Tibial nerve (tissue), 4 donors: ENCODE data around the gene ELL. TPM values are rescaled to one million over a fixed set of nuclear protein-coding genes. Genes with fewer than 3 reads are reported as not detected.

Source experiments
- DNase-seq, 2 donors: peaks; one replicate each; pipeline ENCODE4 v3.0.0-alpha.2; 2019; ENCODE audit warnings: low spot score in 2 of 2
- H3K27ac ChIP-seq, 4 donors: fragments of 200-600 bp; sonication (generic) in 3 of 4; one replicate each; pipeline ENCODE4 v1.5.1; 2017 to 2019; ENCODE audit warnings: mild to moderate bottlenecking in 1 of 4
- H3K27me3 ChIP-seq, 2 donors: fragments of 200-600 bp; sonication (generic) in 1 of 2; one replicate each; pipeline versions ENCODE4 v1.5.1 to v1.6.0; 2017 to 2019
- H3K36me3 ChIP-seq, 3 donors: fragments of 200-600 bp; sonication (generic); one replicate each; pipeline ENCODE4 v1.5.1; 2018 to 2019
- H3K4me1 ChIP-seq, 4 donors: fragments of 200-600 bp; sonication (generic) in 3 of 4; one replicate each; pipeline ENCODE4 v1.5.1; 2017 to 2019
- H3K4me3 ChIP-seq, 4 donors: fragments of 200-600 bp; sonication (generic) in 3 of 4; one replicate each; pipeline ENCODE4 v1.5.1; 2017 to 2019; ENCODE audit warnings: mild to moderate bottlenecking in 1 of 4, moderate library complexity in 1 of 4
- H3K9me3 ChIP-seq, 4 donors: fragments of 200-600 bp; sonication (generic) in 3 of 4; one replicate each; pipeline ENCODE4 v1.5.1; 2017 to 2019
- CTCF ChIP-seq, 5 experiments: fragments of 200-600 bp in 3 of 5; fragments of 450-650 bp in 2 of 5; sonication (generic) in 3 of 5; IDR thresholded peaks; one replicate each; pipeline ENCODE4 v1.5.1; 2016 to 2019; ENCODE audit warnings: antibody characterized with exemption in 5 of 5, mild to moderate bottlenecking in 3 of 5, moderate library complexity in 2 of 5
- EP300 ChIP-seq, 2 donors: sonication (generic); formaldehyde crosslinking; IDR thresholded peaks; one replicate each; pipeline ENCODE4 v1.6.1; 2017; ENCODE audit warnings: antibody characterized with exemption in 2 of 2, mild to moderate bottlenecking in 1 of 2
- POLR2A ChIP-seq, 2 donors: fragments of 450-650 bp; IDR thresholded peaks; one replicate each; pipeline ENCODE4 v1.6.1; 2017; ENCODE audit warnings: antibody characterized with exemption in 2 of 2, mild to moderate bottlenecking in 2 of 2, moderate library complexity in 2 of 2
- WGBS, 2 donors: methylation state at CpG; one replicate each; pipeline ENCODE4 v1.1.5; 2018; 5-methylcytosine and 5-hydroxymethylcytosine counted together
- total RNA-seq, 4 donors: library from RNA; depleted of rRNA; stranded (reverse); fragments of >200 nt; gene quantifications; one replicate each; pipeline ENCODE4 v1.1.0, GENCODE V29; 2016

ELL gene
- total RNA-seq, 4 donors from 2014 or later, result 13.8 to 45.9 (median 26.0) TPM

- TF ChIP-seq CTCF (IDR thresholded peaks at IDR 0.05), result no peak
- TF ChIP-seq POLR2A (IDR thresholded peaks at IDR 0.05), result no peak
- TF ChIP-seq EP300 (IDR thresholded peaks at IDR 0.05), result no peak
- Histone ChIP-seq H3K27me3 (no peaks in the 10 kb centered on the region), H3K9me3 (no peaks in the 10 kb centered on the region), H3K4me1 (peaks cover 0 to 76% (median 45%) of the 10 kb centered on the region in 4 donors), H3K36me3 (no peaks in the 10 kb centered on the region), H3K27ac (peak overlapping the region in 3 of 4 donors; percentile 21 to 58 (median 42)), H3K4me3 (no peak overlapping the region)
- DNase-seq, result no peak
- WGBS, 2 donors, result 62 to 72% methylated on average over 5 to 12 of the region's 13 CpGs
Measured at GRCh38 chr19:18493440-18494266, 28.2 kb downstream of the ELL start.

GRCh38 chr19:18491995-18492953 lies 29.6 kb downstream of the ELL start:
- Histone ChIP-seq H3K27ac (no peak overlapping the region), H3K9me3 (no peaks in the 10 kb centered on the region), H3K27me3 (no peaks in the 10 kb centered on the region), H3K4me1 (peaks cover 0 to 79% (median 52%) of the 10 kb centered on the region in 4 donors), H3K4me3 (no peak overlapping the region), H3K36me3 (no peaks in the 10 kb centered on the region)
- TF ChIP-seq CTCF (IDR thresholded peaks at IDR 0.05), result no peak
- no peak for TF ChIP-seq EP300 (IDR thresholded peaks at IDR 0.05)
- TF ChIP-seq POLR2A (IDR thresholded peaks at IDR 0.05), result no peak
- no peak for DNase-seq
- 87 to 89% methylated on average over 15 of the region's 15 CpGs for WGBS, 2 donors

DNA sequence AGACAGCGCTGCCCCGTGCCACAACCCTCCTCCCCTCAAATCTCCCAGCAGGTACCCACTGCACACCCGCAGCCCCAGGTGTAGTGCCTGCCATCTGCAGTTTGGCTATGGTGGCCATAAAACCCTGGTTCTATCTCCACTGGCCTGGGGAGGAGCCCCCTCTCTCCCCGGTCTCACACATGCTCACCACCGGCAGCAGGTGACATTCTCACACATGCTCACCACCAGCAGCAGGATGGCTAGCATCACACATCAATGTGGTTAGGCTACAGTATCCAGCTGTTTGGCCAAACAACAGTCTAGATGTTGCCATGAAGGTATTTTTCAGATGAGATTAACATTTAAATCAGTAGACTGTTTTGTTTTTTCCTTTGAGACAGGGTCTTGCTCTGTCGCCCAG lies 31.1 kb downstream of the ELL start:
- H3K4me1 ChIP-seq, result peaks cover 0 to 79% (median 57%) of the 10 kb centered on the region in 4 donors
- H3K9me3 ChIP-seq, result no peaks in the 10 kb centered on the region
- H3K36me3 ChIP-seq, result no peaks in the 10 kb centered on the region
- H3K4me3 ChIP-seq, result no peak overlapping the region
- no peaks in the 10 kb centered on the region for H3K27me3 ChIP-seq
- no peak overlapping the region for H3K27ac ChIP-seq
- WGBS, 2 donors, result 95% methylated on average over 6 of the region's 6 CpGs
- DNase-seq, result no peak
- TF ChIP-seq CTCF (IDR thresholded peaks at IDR 0.05), result no peak
- no peak for TF ChIP-seq EP300 (IDR thresholded peaks at IDR 0.05)
- no peak for TF ChIP-seq POLR2A (IDR thresholded peaks at IDR 0.05)

GRCh38 chr19:18489627-18490184 lies 32.2 kb downstream of the ELL start:
- WGBS, 2 donors, result 90 to 91% methylated on average over 12 to 13 of the region's 14 CpGs
- Histone ChIP-seq H3K36me3 (no peaks in the 10 kb centered on the region), H3K4me3 (no peak overlapping the region), H3K27me3 (no peaks in the 10 kb centered on the region), H3K4me1 (peaks cover 0 to 79% (median 57%) of the 10 kb centered on the region in 4 donors), H3K27ac (no peak overlapping the region), H3K9me3 (no peaks in the 10 kb centered on the region)
- TF ChIP-seq CTCF (IDR thresholded peaks at IDR 0.05), result no peak
- no peak for TF ChIP-seq POLR2A (IDR thresholded peaks at IDR 0.05)
- no peak for TF ChIP-seq EP300 (IDR thresholded peaks at IDR 0.05)
- no peak for DNase-seq
